ENCODE measurements around the gene CLTCL1.
"Not testable (repeated sequence)": the region's sequence is repeated elsewhere in the genome, so short reads cannot be mapped to it uniquely, and the experiment has no call there.

Gene CLTCL1

GRCh38 chr22:19319281-19319680, 27.8 kb upstream of the CLTCL1 start:
- no peak for TF ChIP-seq CTCF (IDR thresholded peaks at IDR 0.05; ENCODE audit: insufficient read depth, low read length, poor library complexity, severe bottlenecking)
- no peaks in the 10 kb centered on the region for H3K36me3 ChIP-seq (ENCODE audit: control insufficient read depth, insufficient read depth, low read length)
- no peaks in the 10 kb centered on the region for H3K27me3 ChIP-seq (replicated peaks; ENCODE audit: control insufficient read depth, insufficient read depth, low read length)
- H3K4me3 ChIP-seq (replicated peaks; ENCODE audit: low read depth, low read length): no peak overlapping the region
- no peak for DNase-seq (ENCODE audit: extremely low read depth, insufficient read length)

DNA sequence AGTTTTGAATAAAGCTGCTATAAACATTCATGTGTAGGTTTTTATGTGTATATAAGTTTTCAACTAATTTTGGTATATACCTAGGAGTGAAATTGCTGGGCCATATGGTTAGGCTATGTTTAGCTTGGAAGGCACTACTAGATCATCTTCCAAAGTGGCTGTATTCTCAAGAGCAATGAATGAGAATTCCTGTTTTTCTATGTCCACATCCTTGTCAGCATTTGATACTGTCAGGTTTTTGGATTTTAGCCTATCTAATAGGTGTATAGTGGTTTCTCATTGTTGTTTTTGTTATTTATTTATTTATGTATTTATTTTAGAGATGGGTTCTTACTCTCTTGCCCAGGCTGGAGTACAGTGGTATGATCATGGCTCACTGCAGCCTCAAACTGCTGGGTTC, 26.3 kb upstream of the CLTCL1 start:
- DNase-seq (ENCODE audit: extremely low read depth, insufficient read length): no peak
- Histone ChIP-seq H3K27me3 (replicated peaks; ENCODE audit: control insufficient read depth, insufficient read depth, low read length) (no peaks in the 10 kb centered on the region), H3K36me3 (ENCODE audit: control insufficient read depth, insufficient read depth, low read length) (no peaks in the 10 kb centered on the region), H3K4me3 (replicated peaks; ENCODE audit: low read depth, low read length) (no peak overlapping the region)
- TF ChIP-seq CTCF (IDR thresholded peaks at IDR 0.05; ENCODE audit: insufficient read depth, low read length, poor library complexity, severe bottlenecking): no peak

DNA sequence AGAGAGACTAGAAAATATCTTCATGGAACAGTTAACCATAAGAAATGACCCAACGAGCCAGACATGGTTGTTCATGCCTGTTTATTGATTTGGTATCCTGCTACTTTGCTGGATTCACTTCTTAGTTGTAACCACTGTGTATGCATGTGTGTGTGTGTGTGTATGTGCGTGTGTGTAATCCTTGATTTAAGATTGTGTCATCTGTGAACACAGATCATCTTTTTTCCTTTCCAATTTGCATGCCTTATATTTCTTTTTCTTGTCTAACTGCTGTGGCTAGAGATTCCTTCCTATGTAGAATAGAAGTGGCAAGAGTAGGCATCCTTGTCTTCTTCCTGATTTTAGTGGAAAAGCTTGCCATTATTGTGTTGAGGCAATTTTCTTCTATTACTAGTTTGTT, 16.4 kb upstream of the CLTCL1 start:
- TF ChIP-seq CTCF (IDR thresholded peaks at IDR 0.05; ENCODE audit: insufficient read depth, low read length, poor library complexity, severe bottlenecking): no peak
- Histone ChIP-seq H3K27me3 (replicated peaks; ENCODE audit: control insufficient read depth, insufficient read depth, low read length) (no peaks in the 10 kb centered on the region), H3K4me3 (replicated peaks; ENCODE audit: low read depth, low read length) (no peak overlapping the region), H3K36me3 (ENCODE audit: control insufficient read depth, insufficient read depth, low read length) (no peaks in the 10 kb centered on the region)
- DNase-seq (ENCODE audit: extremely low read depth, insufficient read length): no peak

- H3K4me3 ChIP-seq (replicated peaks; ENCODE audit: low read depth, low read length); H3K36me3 ChIP-seq (ENCODE audit: control insufficient read depth, insufficient read depth, low read length); DNase-seq (ENCODE audit: extremely low read depth, insufficient read length); H3K27me3 ChIP-seq (replicated peaks; ENCODE audit: control insufficient read depth, insufficient read depth, low read length): not testable (repeated sequence)
Measured at GRCh38 chr22:19306535-19306934, 15.0 kb upstream of the CLTCL1 start.

DNA sequence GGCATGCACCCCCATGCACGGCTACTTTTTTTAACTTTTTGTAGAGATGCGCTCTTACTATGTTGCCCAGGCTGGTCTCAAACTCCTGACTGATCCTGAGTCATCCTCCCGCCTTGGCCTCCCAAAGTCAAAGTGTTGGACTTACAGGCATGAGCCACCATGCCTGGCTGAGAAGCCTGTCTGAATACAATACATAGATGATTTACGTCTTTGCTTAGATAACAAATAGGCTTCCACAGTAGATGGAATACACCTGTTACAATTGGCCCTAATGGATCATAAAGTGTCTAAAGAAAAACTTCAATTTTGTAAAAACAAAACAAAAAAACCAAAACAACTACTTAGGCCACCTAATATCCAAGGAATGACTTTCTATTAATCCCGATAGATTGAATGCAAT, 13.0 kb upstream of the CLTCL1 start:
- DNase-seq (ENCODE audit: extremely low read depth, insufficient read length): no peak
- Histone ChIP-seq H3K27me3 (replicated peaks; ENCODE audit: control insufficient read depth, insufficient read depth, low read length) (no peaks in the 10 kb centered on the region), H3K4me3 (replicated peaks; ENCODE audit: low read depth, low read length) (no peak overlapping the region), H3K36me3 (ENCODE audit: control insufficient read depth, insufficient read depth, low read length) (no peaks in the 10 kb centered on the region)
- no peak for TF ChIP-seq CTCF (IDR thresholded peaks at IDR 0.05; ENCODE audit: insufficient read depth, low read length, poor library complexity, severe bottlenecking)

DNA sequence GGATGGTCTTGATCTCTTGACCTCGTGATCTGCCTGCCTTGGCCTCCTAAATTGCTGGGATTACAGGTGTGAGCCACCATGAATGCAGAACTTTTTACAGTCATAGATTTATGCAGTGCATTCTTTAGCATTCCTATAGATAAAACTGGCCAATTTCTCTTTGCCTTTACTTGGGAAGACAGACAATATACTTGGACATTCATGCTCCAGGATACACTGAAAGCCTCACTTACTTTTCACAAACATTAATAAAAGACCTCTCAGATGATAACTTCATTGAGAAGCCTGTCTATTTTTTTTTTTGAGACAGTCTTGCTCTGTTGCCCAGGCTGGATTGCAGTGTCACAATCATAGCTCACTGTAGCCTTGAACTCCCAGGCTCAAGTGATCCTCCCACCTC, 12.3 kb upstream of the CLTCL1 start:
- no peak for TF ChIP-seq CTCF (IDR thresholded peaks at IDR 0.05; ENCODE audit: insufficient read depth, low read length, poor library complexity, severe bottlenecking)
- Histone ChIP-seq H3K4me3 (replicated peaks; ENCODE audit: low read depth, low read length) (no peak overlapping the region), H3K27me3 (replicated peaks; ENCODE audit: control insufficient read depth, insufficient read depth, low read length) (no peaks in the 10 kb centered on the region), H3K36me3 (ENCODE audit: control insufficient read depth, insufficient read depth, low read length) (no peaks in the 10 kb centered on the region)
- no peak for DNase-seq (ENCODE audit: extremely low read depth, insufficient read length)

Measured in GM06990 (cell line).